Stimulated activated memory B cell treated with anti-CD40 and anti-IgM and Interleukin-4, amounts not matched to agents 10 μg/mL and 1 μg/mL and 100 μg/mL, for 72 hours (primary cell): ENCODE measurements around the gene YWHAE.
"Not testable (repeated sequence)": the region's sequence is repeated elsewhere in the genome, so short reads cannot be mapped to it uniquely, and the experiment has no call there.

ENCODE experiments used
- ATAC-seq: fragments of 150-1000 bp; cut with Tn5 transposase; 2 replicates; pipeline ENCODE4 v1.10.0; 2021
- H3K27ac Mint-ChIP-seq: one replicate; pipeline ENCODE4 v1.8.0; 2022; ENCODE audit warnings: mild to moderate bottlenecking, mixed read lengths
- H3K27me3 Mint-ChIP-seq: one replicate; pipeline ENCODE4 v1.8.0; 2022; ENCODE audit warnings: mixed read lengths
- H3K36me3 Mint-ChIP-seq: one replicate; pipeline ENCODE4 v1.8.0; 2022; ENCODE audit warnings: mixed read lengths
- H3K4me1 Mint-ChIP-seq: one replicate; pipeline ENCODE4 v1.8.0; 2022; ENCODE audit warnings: mixed read lengths
- H3K4me3 Mint-ChIP-seq: one replicate; pipeline ENCODE4 v1.8.0; 2022; ENCODE audit warnings: mild to moderate bottlenecking, moderate library complexity, mixed read lengths
- H3K9me3 Mint-ChIP-seq: one replicate; pipeline ENCODE4 v1.8.0; 2022; ENCODE audit warnings: mixed read lengths

Gene YWHAE

GRCh38 chr17:1399679-1400512 is at the start of gene YWHAE:
Gene YWHAE (minus strand): TSS chr17:1400222. CDS start chr17:1400110, 112 bp downstream.
- Mint-ChIP-seq H3K27ac (peak within 1 kb of the TSS; percentile 98), H3K27me3 (no peaks in the 10 kb centered on the region), H3K9me3 (no peaks in the 10 kb centered on the region), H3K4me3 (peak within 1 kb of the TSS; percentile 91), H3K4me1 (peaks cover 37% of the 10 kb centered on the region), H3K36me3 (peaks cover 24% of the 10 kb centered on the region)
- peak; percentile 95 for ATAC-seq

- Mint-ChIP-seq H3K4me1 (peaks cover 60% of the 10 kb centered on the region), H3K27me3 (no peaks in the 10 kb centered on the region), H3K27ac (no peak overlapping the region), H3K36me3 (peaks cover 23% of the 10 kb centered on the region), H3K4me3 (no peak overlapping the region), H3K9me3 (no peaks in the 10 kb centered on the region)
- ATAC-seq: no peak
These were observed 49.5 kb upstream of the YWHAE start for GRCh38 chr17:1449412-1449967.

GRCh38 chr17:1447052-1447451 is 47.0 kb upstream of the YWHAE start:
- H3K4me3 Mint-ChIP-seq: no peak overlapping the region

GRCh38 chr17:1446201-1446600 is 46.2 kb upstream of the YWHAE start:
- no peak for ATAC-seq
- Mint-ChIP-seq H3K9me3 (no peaks in the 10 kb centered on the region), H3K4me1 (peaks cover 30% of the 10 kb centered on the region), H3K4me3 (no peak overlapping the region), H3K27ac (no peak overlapping the region), H3K36me3 (peaks cover 11% of the 10 kb centered on the region), H3K27me3 (no peaks in the 10 kb centered on the region)

More at GRCh38 chr17:1447052-1447451, 47.0 kb upstream of the YWHAE start:
- no peak for ATAC-seq
- Mint-ChIP-seq H3K4me1 (peaks cover 37% of the 10 kb centered on the region), H3K9me3 (no peaks in the 10 kb centered on the region), H3K27ac (no peak overlapping the region), H3K36me3 (peaks cover 13% of the 10 kb centered on the region), H3K27me3 (no peaks in the 10 kb centered on the region)

- Mint-ChIP-seq H3K36me3 (peaks cover 11% of the 10 kb centered on the region), H3K4me1 (peaks cover 30% of the 10 kb centered on the region)
- not testable (repeated sequence) for H3K4me3 Mint-ChIP-seq, H3K27me3 Mint-ChIP-seq, H3K9me3 Mint-ChIP-seq, H3K27ac Mint-ChIP-seq, ATAC-seq
These were observed 45.7 kb upstream of the YWHAE start for GRCh38 chr17:1445695-1446094.

- H3K27ac Mint-ChIP-seq, ATAC-seq, H3K4me3 Mint-ChIP-seq, H3K27me3 Mint-ChIP-seq, H3K9me3 Mint-ChIP-seq, H3K36me3 Mint-ChIP-seq: not testable (repeated sequence)
- peaks cover 18% of the 10 kb centered on the region for H3K4me1 Mint-ChIP-seq
These were observed 42.7 kb upstream of the YWHAE start for GRCh38 chr17:1442721-1443120.

- Mint-ChIP-seq H3K4me3 (no peak overlapping the region), H3K27ac (no peak overlapping the region), H3K36me3 (no peaks in the 10 kb centered on the region), H3K4me1 (peaks cover 18% of the 10 kb centered on the region), H3K9me3 (no peaks in the 10 kb centered on the region), H3K27me3 (no peaks in the 10 kb centered on the region)
- no peak for ATAC-seq
These were observed 42.2 kb upstream of the YWHAE start for GRCh38 chr17:1442187-1442586.

- Mint-ChIP-seq H3K4me1 (peaks cover 10% of the 10 kb centered on the region), H3K27me3 (no peaks in the 10 kb centered on the region), H3K27ac (no peak overlapping the region), H3K9me3 (no peaks in the 10 kb centered on the region), H3K36me3 (peaks cover under 1% of the 10 kb centered on the region), H3K4me3 (no peak overlapping the region)
- ATAC-seq: no peak
These were observed 40.9 kb upstream of the YWHAE start for GRCh38 chr17:1440921-1441320.

- peaks cover 6% of the 10 kb centered on the region for H3K4me1 Mint-ChIP-seq
- no peak overlapping the region for H3K27ac Mint-ChIP-seq
- no peak overlapping the region for H3K4me3 Mint-ChIP-seq
- H3K27me3 Mint-ChIP-seq: no peaks in the 10 kb centered on the region
- ATAC-seq: no peak
- H3K36me3 Mint-ChIP-seq: peaks cover 11% of the 10 kb centered on the region
- H3K9me3 Mint-ChIP-seq: no peaks in the 10 kb centered on the region
These were observed 38.6 kb upstream of the YWHAE start for GRCh38 chr17:1438593-1439083.

- peaks cover 17% of the 10 kb centered on the region for H3K4me1 Mint-ChIP-seq
- no peaks in the 10 kb centered on the region for H3K9me3 Mint-ChIP-seq
- H3K4me3 Mint-ChIP-seq: no peak overlapping the region
- no peak for ATAC-seq
- H3K27me3 Mint-ChIP-seq: no peaks in the 10 kb centered on the region
- H3K27ac Mint-ChIP-seq: no peak overlapping the region
- peaks cover 23% of the 10 kb centered on the region for H3K36me3 Mint-ChIP-seq
These were observed 35.3 kb upstream of the YWHAE start for GRCh38 chr17:1435326-1435725.

- H3K4me3 Mint-ChIP-seq: no peak overlapping the region
- H3K27ac Mint-ChIP-seq: no peak overlapping the region
- H3K4me1 Mint-ChIP-seq: peaks cover 17% of the 10 kb centered on the region
- no peak for ATAC-seq
- peaks cover 28% of the 10 kb centered on the region for H3K36me3 Mint-ChIP-seq
- no peaks in the 10 kb centered on the region for H3K9me3 Mint-ChIP-seq
- H3K27me3 Mint-ChIP-seq: no peaks in the 10 kb centered on the region
These were observed 34.1 kb upstream of the YWHAE start for GRCh38 chr17:1434150-1434549.

GRCh38 chr17:1431631-1432104 is 31.6 kb upstream of the YWHAE start:
- Mint-ChIP-seq H3K36me3 (peaks cover 30% of the 10 kb centered on the region), H3K4me1 (peaks cover 22% of the 10 kb centered on the region), H3K27ac (no peak overlapping the region), H3K27me3 (no peaks in the 10 kb centered on the region), H3K4me3 (no peak overlapping the region), H3K9me3 (no peaks in the 10 kb centered on the region)
- no peak for ATAC-seq

- H3K4me1 Mint-ChIP-seq: peaks cover 15% of the 10 kb centered on the region
- no peak overlapping the region for H3K27ac Mint-ChIP-seq
- no peak for ATAC-seq
- H3K4me3 Mint-ChIP-seq: no peak overlapping the region
- H3K36me3 Mint-ChIP-seq: peaks cover 35% of the 10 kb centered on the region
- no peaks in the 10 kb centered on the region for H3K27me3 Mint-ChIP-seq
- H3K9me3 Mint-ChIP-seq: no peaks in the 10 kb centered on the region
These were observed 23.6 kb upstream of the YWHAE start for GRCh38 chr17:1423456-1424135.

GRCh38 chr17:1422885-1423284 is 22.9 kb upstream of the YWHAE start:
- H3K4me3 Mint-ChIP-seq: no peak overlapping the region
- H3K9me3 Mint-ChIP-seq: no peaks in the 10 kb centered on the region
- H3K27me3 Mint-ChIP-seq: no peaks in the 10 kb centered on the region
- ATAC-seq: no peak
- H3K36me3 Mint-ChIP-seq: peaks cover 38% of the 10 kb centered on the region
- peaks cover 10% of the 10 kb centered on the region for H3K4me1 Mint-ChIP-seq
- no peak overlapping the region for H3K27ac Mint-ChIP-seq

GRCh38 chr17:1421470-1421869 is 21.4 kb upstream of the YWHAE start:
- peaks cover 10% of the 10 kb centered on the region for H3K4me1 Mint-ChIP-seq
- no peak for ATAC-seq
- no peak overlapping the region for H3K4me3 Mint-ChIP-seq
- H3K27me3 Mint-ChIP-seq: no peaks in the 10 kb centered on the region
- H3K27ac Mint-ChIP-seq: no peak overlapping the region
- H3K9me3 Mint-ChIP-seq: no peaks in the 10 kb centered on the region
- peaks cover 41% of the 10 kb centered on the region for H3K36me3 Mint-ChIP-seq
